ENCODE results near the gene MRPS22. TPM values are rescaled to one million over a fixed set of nuclear protein-coding genes. Genes with fewer than 3 reads are reported as not detected.
A peak's percentile ranks its signal among the peaks of the same experiment; 100 is the strongest.

MRPS22 gene
- 10 to 100 TPM; 30.3 to 34.6 TPM for total RNA-seq
- long read RNA-seq, donor 1, transcript MRPS22-201 (8 exons, 1,120 nt) = major isoform, 9 of 13 reads
- long read RNA-seq, donor 1, partial matches to known transcripts = 0 of 13 reads
- long read RNA-seq, donor 1, other reads (novel, unspliced or antisense) = 2 of 13 reads
- long read RNA-seq, donor 2, transcript MRPS22-201 (8 exons, 1,120 nt) = major isoform, 60 of 69 reads
- long read RNA-seq, donor 2, partial matches to known transcripts = 0 of 69 reads
- long read RNA-seq, donor 2, other reads (novel, unspliced or antisense) = 4 of 69 reads

- intact Hi-C loops (cut with DNase I) = no loop called here
- DNase-seq (ENCODE audit: low spot score) = peak; percentile 93
Measured at GRCh38 chr3:139343895-139344856, at the start of gene MRPS22. TSS of gene MRPS22 (plus strand) at chr3:139344020. CDS start at chr3:139344027, 7 bp downstream.

- DNase-seq (ENCODE audit: low spot score) = no peak
- intact Hi-C loops (cut with DNase I) = no loop called here
Measured at GRCh38 chr3:139295040-139295439, 48.8 kb upstream of the MRPS22 start.

- intact Hi-C loops (cut with DNase I) = no loop called here
- no peak for DNase-seq (ENCODE audit: low spot score)
Measured at GRCh38 chr3:139296141-139296718, 47.6 kb upstream of the MRPS22 start.

GRCh38 chr3:139297588-139298311 lies 46.1 kb upstream of the MRPS22 start:
- intact Hi-C loops (cut with DNase I) = no loop called here

GRCh38 chr3:139299261-139300132 lies 44.3 kb upstream of the MRPS22 start:
- intact Hi-C loops (cut with DNase I) = no loop called here
- no peak for DNase-seq (ENCODE audit: low spot score)

More at GRCh38 chr3:139297588-139298311, 46.1 kb upstream of the MRPS22 start:
- no peak for DNase-seq (ENCODE audit: low spot score)

- intact Hi-C loops (cut with DNase I) = no loop called here
- no peak for DNase-seq (ENCODE audit: low spot score)
Measured at GRCh38 chr3:139300416-139300815, 43.4 kb upstream of the MRPS22 start.

GRCh38 chr3:139301183-139301582 lies 42.6 kb upstream of the MRPS22 start:
- intact Hi-C loops (cut with DNase I) = no loop called here
- no peak for DNase-seq (ENCODE audit: low spot score)

GRCh38 chr3:139301654-139302053 lies 42.2 kb upstream of the MRPS22 start:
- DNase-seq (ENCODE audit: low spot score) = no peak
- intact Hi-C loops (cut with DNase I) = no loop called here

- intact Hi-C loops (cut with DNase I) = no loop called here
- DNase-seq (ENCODE audit: low spot score) = no peak
Measured at GRCh38 chr3:139302084-139302800, 41.6 kb upstream of the MRPS22 start.

GRCh38 chr3:139302801-139303113 lies 41.1 kb upstream of the MRPS22 start:
- intact Hi-C loops (cut with DNase I) = no loop called here
- DNase-seq (ENCODE audit: low spot score) = no peak

GRCh38 chr3:139303216-139303615 lies 40.6 kb upstream of the MRPS22 start:
- intact Hi-C loops (cut with DNase I) = no loop called here
- DNase-seq (ENCODE audit: low spot score) = no peak

- intact Hi-C loops (cut with DNase I) = no loop called here
- DNase-seq (ENCODE audit: low spot score) = no peak
Measured at GRCh38 chr3:139304383-139304782, 39.4 kb upstream of the MRPS22 start.

GRCh38 chr3:139306078-139306477 lies 37.7 kb upstream of the MRPS22 start:
- DNase-seq (ENCODE audit: low spot score) = no peak
- intact Hi-C loops (cut with DNase I) = no loop called here

GRCh38 chr3:139307072-139307491 lies 36.7 kb upstream of the MRPS22 start:
- intact Hi-C loops (cut with DNase I) = no loop called here

GRCh38 chr3:139307601-139308555 lies 35.9 kb upstream of the MRPS22 start:
- intact Hi-C loops (cut with DNase I) = no loop called here
- DNase-seq (ENCODE audit: low spot score) = no peak

More at GRCh38 chr3:139307072-139307491, 36.7 kb upstream of the MRPS22 start:
- no peak for DNase-seq (ENCODE audit: low spot score)

GRCh38 chr3:139308560-139308959 lies 35.3 kb upstream of the MRPS22 start:
- intact Hi-C loops (cut with DNase I) = no loop called here
- no peak for DNase-seq (ENCODE audit: low spot score)

- intact Hi-C loops (cut with DNase I) = no loop called here
- no peak for DNase-seq (ENCODE audit: low spot score)
Measured at GRCh38 chr3:139309061-139309591, 34.7 kb upstream of the MRPS22 start.

All from posterior vena cava (tissue), 2 donors.